Subcutaneous adipose tissue (tissue), 4 donors: ENCODE data around the gene FUT8. TPM values are rescaled to one million over a fixed set of nuclear protein-coding genes. Genes with fewer than 3 reads are reported as not detected.

Source experiments
- CTCF ChIP-seq: fragments of 450-650 bp; IDR thresholded peaks from one replicate; pipeline ENCODE4 v1.5.1; 2016; ENCODE audit warnings: low read depth, mild to moderate bottlenecking, control low read depth, antibody characterized with exemption, moderate library complexity
- total RNA-seq, 4 donors: library from RNA; depleted of rRNA; stranded (reverse); fragments of >200 nt; gene quantifications; one replicate each; pipeline ENCODE4 v1.1.0, GENCODE V29; 2016

Gene FUT8
- total RNA-seq, 4 donors from 2014 or later: 21.8 to 33.3 (median 24.7) TPM

DNA sequence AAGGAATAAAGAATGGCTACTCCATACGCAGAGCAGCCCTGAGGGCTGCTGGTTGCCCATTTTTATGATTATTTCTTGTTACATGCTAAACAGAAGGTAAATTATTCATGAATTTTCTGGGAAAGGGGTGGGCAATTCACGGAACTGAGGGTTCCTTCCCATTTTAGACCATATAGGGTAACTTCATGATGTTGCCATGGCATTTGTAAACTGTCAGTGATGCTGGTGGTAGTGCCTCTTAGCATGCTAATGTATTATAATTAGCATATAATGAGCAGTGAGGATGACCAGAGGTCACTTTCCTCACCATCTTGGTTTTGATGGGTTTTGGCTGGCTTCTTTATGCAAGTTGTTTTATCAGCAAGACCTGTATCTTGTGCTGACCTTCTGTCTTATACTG is 273.0 kb downstream of the FUT8 start:
- TF ChIP-seq CTCF: no peak

- TF ChIP-seq CTCF: no peak
Measured at GRCh38 chr14:65686761-65687160, 274.2 kb downstream of the FUT8 start.

GRCh38 chr14:65689070-65689469 is 276.5 kb downstream of the FUT8 start:
- no peak for TF ChIP-seq CTCF

DNA sequence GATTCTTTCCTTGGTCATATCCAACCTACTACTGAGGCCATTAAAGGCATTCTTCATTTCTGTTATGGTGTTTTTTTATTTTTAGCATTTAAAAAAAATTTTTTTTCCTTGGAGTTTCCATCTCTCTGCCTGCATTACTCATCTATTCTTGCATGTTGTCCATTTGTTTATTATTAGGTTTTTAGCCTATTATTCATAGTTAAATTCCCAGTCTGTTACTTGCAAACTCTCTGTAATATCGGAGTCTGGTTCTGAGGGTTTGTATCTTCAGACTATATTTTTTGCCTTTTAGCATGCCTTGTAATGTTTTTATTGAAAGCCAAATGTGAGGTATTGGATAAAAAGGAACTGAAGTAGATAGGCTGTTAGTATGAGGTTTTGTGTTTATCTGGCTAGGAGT is 284.3 kb downstream of the FUT8 start:
- TF ChIP-seq CTCF: no peak

DNA sequence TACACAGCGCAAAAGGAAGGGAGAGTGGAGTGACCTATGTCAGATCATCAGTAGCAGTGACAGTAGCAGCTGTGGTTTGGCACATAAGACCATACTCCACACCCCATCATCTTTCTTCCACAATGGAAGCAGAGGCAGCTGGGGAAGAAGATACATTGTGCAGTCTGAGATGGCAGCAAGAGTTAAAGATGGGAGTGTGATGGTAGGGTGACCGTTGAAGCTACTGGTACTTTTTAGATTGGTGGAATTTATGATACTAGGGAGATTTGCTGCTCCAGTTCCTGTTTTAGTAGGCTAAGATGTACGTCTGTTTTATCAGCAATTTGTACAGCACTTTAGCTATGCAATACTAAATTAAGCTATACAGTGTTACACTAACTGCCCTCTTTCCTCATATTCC is 291.0 kb downstream of the FUT8 start:
- no peak for TF ChIP-seq CTCF

- TF ChIP-seq CTCF: no peak
Measured at GRCh38 chr14:65703996-65704395, 291.5 kb downstream of the FUT8 start.

DNA sequence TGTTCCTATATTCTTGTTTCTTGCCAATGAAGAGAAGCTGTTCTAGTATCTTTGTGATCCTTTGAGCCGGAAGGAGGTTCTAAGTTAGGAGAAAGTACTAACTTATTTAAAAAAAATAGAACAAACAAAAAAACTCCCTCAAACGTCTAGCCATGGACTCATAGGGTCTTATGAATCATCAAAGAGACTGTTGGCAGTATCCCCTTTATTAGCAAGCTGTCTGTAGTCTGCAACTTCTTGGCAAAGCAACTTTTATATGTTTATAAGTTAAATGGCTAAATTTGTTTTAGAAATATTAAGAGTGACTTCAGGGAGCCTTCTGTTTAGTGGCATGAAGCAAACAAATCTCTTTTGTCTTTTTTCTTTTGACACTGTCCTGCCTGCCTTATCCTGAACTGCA is 291.9 kb downstream of the FUT8 start:
- no peak for TF ChIP-seq CTCF
